HEK293 (cell line): Measurements from ENCODE around the gene KLK2.

Source experiments
- CTCF ChIA-PET: fragments of 350-600 bp; formaldehyde crosslinking; extraction: SDS; loops from one replicate; lab custom pipeline; 2021; ENCODE audit warnings: antibody characterized with exemption; lab: Yijun Ruan, JAX
- POLR2A ChIA-PET: fragments of 300-600 bp; formaldehyde crosslinking; extraction: SDS; loops from one replicate; lab custom pipeline; 2020; ENCODE audit warnings: antibody characterized with exemption, inconsistent platforms; lab: Yijun Ruan, JAX
- H3K27ac ChIP-seq: fragments of 200-500 bp; sonication (Bioruptor generic); 2 replicates; pipeline ENCODE4 v1.5.1; 2014; ENCODE audit warnings: low read depth, low read length, control low read depth, inconsistent platforms; ENCODE audit errors: extremely low read depth
- H3K36me3 ChIP-seq, 2 experiments: fragments of 200-500 bp in 1 of 2; sonication (Bioruptor generic) in 1 of 2; 1 replicate in 1 of 2; 2 replicates in 1 of 2; pipeline ENCODE4 v1.5.1; 2014 to 2017; ENCODE audit warnings: inconsistent platforms in 2 of 2, low read length in 2 of 2; ENCODE audit not compliant: control insufficient read depth in 2 of 2, insufficient read depth in 1 of 2
- H3K4me1 ChIP-seq: fragments of 200-500 bp; sonication (Bioruptor generic); 2 replicates; pipeline ENCODE4 v1.5.1; 2014; ENCODE audit warnings: mild to moderate bottlenecking, low read length, inconsistent platforms; ENCODE audit not compliant: control insufficient read depth, insufficient read depth
- H3K4me3 ChIP-seq: 2 replicates; pipeline ENCODE4 v1.5.1; 2011; ENCODE audit warnings: low read depth, mild to moderate bottlenecking, control low read depth, low read length, moderate library complexity
- H3K9me3 ChIP-seq: fragments of 200-500 bp; sonication (Bioruptor generic); 2 replicates; pipeline ENCODE4 v1.5.1; 2014; ENCODE audit warnings: low read depth, low read length, inconsistent platforms; ENCODE audit not compliant: control insufficient read depth, insufficient read depth
- HOXA7 ChIP-seq: sonication (generic); formaldehyde crosslinking; IDR thresholded peaks from 2 replicates; pipeline ENCODE4 v1.8.1; 2022; ENCODE audit warnings: missing genetic modification reagents, borderline replicate concordance
- KLF7 ChIP-seq: fragments of 450-650 bp; formaldehyde crosslinking; IDR thresholded peaks from 2 replicates; pipeline ENCODE4 v1.5.1; 2016; ENCODE audit warnings: missing biosample characterization, missing genetic modification characterization, borderline replicate concordance
- PRDM1 ChIP-seq: fragments of 450-650 bp; formaldehyde crosslinking; IDR thresholded peaks from 2 replicates; pipeline ENCODE4; 2016; ENCODE audit warnings: missing biosample characterization, missing genetic modification characterization
- ZNF341 ChIP-seq: fragments of 450-650 bp; formaldehyde crosslinking; IDR thresholded peaks from 2 replicates; pipeline ENCODE4; 2016; ENCODE audit warnings: low read depth, missing biosample characterization, missing genetic modification characterization
- ZNF555 ChIP-seq: fragments of 450-650 bp; formaldehyde crosslinking; conservative IDR thresholded peaks from 2 replicates; pipeline ENCODE4 v1.5.1; 2017; ENCODE audit warnings: missing biosample characterization, mild to moderate bottlenecking, missing genetic modification characterization, inconsistent platforms
- ZNF768 ChIP-seq: fragments of 450-650 bp; formaldehyde crosslinking; IDR thresholded peaks from 2 replicates; pipeline ENCODE4 v1.5.1; 2018; ENCODE audit warnings: missing biosample characterization, mild to moderate bottlenecking, missing genetic modification characterization
- TF ChIP-seq, protein P1 (sequence below): fragments of 450-650 bp; formaldehyde crosslinking; IDR thresholded peaks from 2 replicates; pipeline ENCODE4 v1.5.1; 2016; ENCODE audit warnings: missing biosample characterization, missing genetic modification characterization
- TF ChIP-seq, protein P2 (sequence below): fragments of 450-650 bp; formaldehyde crosslinking; IDR thresholded peaks from 2 replicates; pipeline ENCODE4 v1.5.1; 2016; ENCODE audit warnings: missing biosample characterization, missing genetic modification characterization
- TF ChIP-seq, protein P3 (sequence below): fragments of 450-650 bp; formaldehyde crosslinking; IDR thresholded peaks from 2 replicates; pipeline ENCODE4 v1.5.1; 2016; ENCODE audit warnings: missing biosample characterization, missing genetic modification characterization
- TF ChIP-seq, protein P4 (sequence below): fragments of 450-650 bp; formaldehyde crosslinking; IDR thresholded peaks from 2 replicates; pipeline ENCODE4 v1.5.1; 2016; ENCODE audit warnings: missing biosample characterization, missing genetic modification characterization

Gene KLK2

DNA sequence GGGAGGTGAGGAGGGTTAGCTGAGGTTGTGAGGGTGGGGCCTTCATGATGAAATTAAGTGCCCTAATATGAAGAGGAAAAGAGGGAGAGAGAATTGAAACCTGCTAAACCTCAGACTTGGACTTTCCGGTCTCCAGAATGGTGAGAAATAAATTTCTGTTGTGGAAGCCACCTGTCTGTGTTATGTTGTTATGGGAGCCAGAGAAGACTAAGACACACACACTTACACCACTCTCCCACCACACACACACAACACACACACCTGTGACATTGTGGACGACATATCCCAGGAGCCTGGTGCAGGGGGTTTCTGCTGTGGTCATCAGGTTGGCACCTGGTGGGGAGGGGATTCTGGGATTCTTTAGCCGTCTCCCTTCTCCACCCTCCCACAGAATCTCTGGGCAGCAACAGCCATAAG lies 24.0 kb downstream of the KLK2 start:
- Histone ChIP-seq H3K9me3 (no peaks in the 10 kb centered on the region), H3K4me1 (no peaks in the 10 kb centered on the region; the same call in 1 of the 2 replicates), H3K4me3 (no peak overlapping the region), H3K27ac (0 out of 2 replicates have a peak overlapping the region, but pooled peaks have one; percentile 43), H3K36me3 (no peaks in the 10 kb centered on the region)
- CTCF ChIA-PET: interaction anchor here (0.6 to 1.1 kb wide), 2 partner anchors 8 to 88 kb away, joined by 3 to 8 read pairs; no protein-coding TSS in a partner anchor
- TF ChIP-seq KLF7 (tag by site-specific recombination): no peak
- TF ChIP-seq, protein P1, sequence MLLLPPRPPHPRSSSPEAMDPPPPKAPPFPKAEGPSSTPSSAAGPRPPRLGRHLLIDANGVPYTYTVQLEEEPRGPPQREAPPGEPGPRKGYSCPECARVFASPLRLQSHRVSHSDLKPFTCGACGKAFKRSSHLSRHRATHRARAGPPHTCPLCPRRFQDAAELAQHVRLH (tag by site-specific recombination): no peak
- no peak for TF ChIP-seq ZNF555
- no peak for TF ChIP-seq HOXA7
- POLR2A ChIA-PET: interaction anchor here (1.3 kb wide), 1 partner anchor 93 kb away, joined by 3 read pairs; no protein-coding TSS in a partner anchor

DNA sequence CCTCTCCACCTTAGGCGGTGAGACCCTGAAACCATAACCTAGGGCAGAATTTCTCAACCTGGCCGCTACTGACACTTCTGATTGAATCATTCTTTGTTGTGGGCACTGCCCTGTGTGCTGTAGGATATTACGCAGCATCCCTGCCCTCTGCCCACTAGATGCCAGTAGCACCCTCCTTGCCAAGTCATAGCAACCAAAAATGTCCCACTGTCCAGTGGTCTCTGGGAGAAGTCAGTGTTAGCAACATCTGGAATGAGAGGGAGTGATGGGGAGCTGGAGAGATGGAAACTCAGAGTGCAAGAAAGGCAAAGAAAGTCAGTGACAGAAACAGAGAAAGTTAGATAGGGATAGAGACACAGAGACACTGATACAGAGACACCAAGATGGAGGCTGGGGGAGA lies 24.4 kb downstream of the KLK2 start:
- TF ChIP-seq PRDM1 (tag by site-specific recombination): peak; percentile 59
- TF ChIP-seq, protein P2, sequence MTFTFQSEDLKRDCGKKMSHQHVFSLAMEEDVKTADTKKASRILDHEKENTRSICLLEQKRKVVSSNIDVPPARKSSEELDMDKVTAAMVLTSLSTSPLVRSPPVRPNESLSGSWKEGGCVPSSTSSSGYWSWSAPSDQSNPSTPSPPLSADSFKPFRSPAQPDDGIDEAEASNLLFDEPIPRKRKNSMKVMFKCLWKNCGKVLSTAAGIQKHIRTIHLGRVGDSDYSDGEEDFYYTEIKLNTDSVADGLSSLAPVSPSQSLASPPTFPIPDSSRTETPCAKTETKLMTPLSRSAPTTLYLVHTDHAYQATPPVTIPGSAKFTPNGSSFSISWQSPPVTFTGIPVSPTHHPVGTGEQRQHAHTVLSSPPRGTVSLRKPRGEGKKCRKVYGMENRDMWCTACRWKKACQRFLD (tag by site-specific recombination): no peak
- TF ChIP-seq, protein P3, sequence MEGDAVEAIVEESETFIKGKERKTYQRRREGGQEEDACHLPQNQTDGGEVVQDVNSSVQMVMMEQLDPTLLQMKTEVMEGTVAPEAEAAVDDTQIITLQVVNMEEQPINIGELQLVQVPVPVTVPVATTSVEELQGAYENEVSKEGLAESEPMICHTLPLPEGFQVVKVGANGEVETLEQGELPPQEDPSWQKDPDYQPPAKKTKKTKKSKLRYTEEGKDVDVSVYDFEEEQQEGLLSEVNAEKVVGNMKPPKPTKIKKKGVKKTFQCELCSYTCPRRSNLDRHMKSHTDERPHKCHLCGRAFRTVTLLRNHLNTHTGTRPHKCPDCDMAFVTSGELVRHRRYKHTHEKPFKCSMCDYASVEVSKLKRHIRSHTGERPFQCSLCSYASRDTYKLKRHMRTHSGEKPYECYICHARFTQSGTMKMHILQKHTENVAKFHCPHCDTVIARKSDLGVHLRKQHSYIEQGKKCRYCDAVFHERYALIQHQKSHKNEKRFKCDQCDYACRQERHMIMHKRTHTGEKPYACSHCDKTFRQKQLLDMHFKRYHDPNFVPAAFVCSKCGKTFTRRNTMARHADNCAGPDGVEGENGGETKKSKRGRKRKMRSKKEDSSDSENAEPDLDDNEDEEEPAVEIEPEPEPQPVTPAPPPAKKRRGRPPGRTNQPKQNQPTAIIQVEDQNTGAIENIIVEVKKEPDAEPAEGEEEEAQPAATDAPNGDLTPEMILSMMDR (tag by site-specific recombination): 0 out of 2 replicates have a peak, but pooled peaks have one; percentile 34
- POLR2A ChIA-PET: no interaction called here
- CTCF ChIA-PET: interaction anchor here (0.6 to 2.1 kb wide), 5 partner anchors 8 to 114 kb away, joined by 3 to 18 read pairs (median 3); no protein-coding TSS in a partner anchor
- no peaks in the 10 kb centered on the region for H3K36me3 ChIP-seq
- no peaks in the 10 kb centered on the region; the same call in 1 of the 2 replicates for H3K4me1 ChIP-seq
- no peak overlapping the region for H3K4me3 ChIP-seq
- no peaks in the 10 kb centered on the region for H3K9me3 ChIP-seq
- no peak overlapping the region for H3K27ac ChIP-seq

DNA sequence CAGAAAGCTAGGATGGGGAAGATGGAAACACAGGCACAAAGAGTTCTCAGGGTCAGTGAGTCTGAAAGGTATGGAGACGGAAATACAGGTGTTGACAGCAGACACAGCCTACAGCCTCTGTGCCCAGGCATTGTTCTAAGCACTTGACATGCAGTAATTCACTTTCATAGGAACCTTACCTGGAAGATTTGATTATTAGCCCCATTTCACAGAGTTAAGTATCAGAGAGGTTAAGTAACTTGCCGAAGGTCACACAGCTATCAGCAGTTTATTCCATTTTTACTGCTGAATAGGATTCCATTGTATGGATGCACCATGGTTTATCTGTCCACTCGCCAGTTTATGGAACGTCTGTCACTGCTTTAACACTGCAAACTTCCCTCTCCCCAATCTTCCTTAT lies 24.8 kb downstream of the KLK2 start:
- POLR2A ChIA-PET: no interaction called here

More for the DNA sequence above, 24.8 kb downstream of the KLK2 start:
- Histone ChIP-seq H3K4me1 (no peaks in the 10 kb centered on the region; the same call in 1 of the 2 replicates), H3K4me3 (no peak overlapping the region), H3K9me3 (no peaks in the 10 kb centered on the region), H3K27ac (no peak overlapping the region), H3K36me3 (no peaks in the 10 kb centered on the region)
- CTCF ChIA-PET: interaction anchor here (0.6 to 2.1 kb wide), 6 partner anchors 8 to 113 kb away, joined by 3 to 18 read pairs (median 3); no protein-coding TSS in a partner anchor
- no peak for TF ChIP-seq ZNF341 (tag by site-specific recombination)
- TF ChIP-seq, protein P4, sequence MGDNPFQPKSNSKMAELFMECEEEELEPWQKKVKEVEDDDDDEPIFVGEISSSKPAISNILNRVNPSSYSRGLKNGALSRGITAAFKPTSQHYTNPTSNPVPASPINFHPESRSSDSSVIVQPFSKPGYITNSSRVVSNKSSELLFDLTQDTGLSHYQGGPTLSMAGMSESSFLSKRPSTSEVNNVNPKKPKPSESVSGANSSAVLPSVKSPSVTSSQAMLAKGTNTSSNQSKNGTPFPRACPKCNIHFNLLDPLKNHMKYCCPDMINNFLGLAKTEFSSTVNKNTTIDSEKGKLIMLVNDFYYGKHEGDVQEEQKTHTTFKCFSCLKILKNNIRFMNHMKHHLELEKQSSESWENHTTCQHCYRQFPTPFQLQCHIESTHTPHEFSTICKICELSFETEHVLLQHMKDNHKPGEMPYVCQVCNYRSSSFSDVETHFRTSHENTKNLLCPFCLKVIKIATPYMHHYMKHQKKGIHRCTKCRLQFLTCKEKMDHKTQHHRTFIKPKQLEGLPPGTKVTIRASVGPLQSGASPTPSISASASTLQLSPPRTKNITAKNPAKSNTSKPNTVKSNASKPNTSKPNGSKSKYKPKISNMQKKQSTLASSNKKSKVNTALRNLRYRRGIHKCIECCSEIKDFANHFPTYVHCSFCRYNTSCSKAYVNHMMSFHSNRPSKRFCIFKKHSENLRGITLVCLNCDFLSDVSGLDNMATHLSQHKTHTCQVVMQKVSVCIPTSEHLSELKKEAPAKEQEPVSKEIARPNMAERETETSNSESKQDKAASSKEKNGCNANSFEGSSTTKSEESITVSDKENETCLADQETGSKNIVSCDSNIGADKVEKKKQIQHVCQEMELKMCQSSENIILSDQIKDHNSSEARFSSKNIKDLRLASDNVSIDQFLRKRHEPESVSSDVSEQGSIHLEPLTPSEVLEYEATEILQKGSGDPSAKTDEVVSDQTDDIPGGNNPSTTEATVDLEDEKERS (tag by site-specific recombination): peak; percentile 75; the same call in 1 of the 2 replicates
- peak; percentile 85 for TF ChIP-seq ZNF768 (tag by site-specific recombination)
